ENCODE measurements around the gene EPN1.

- TF ChIP-seq CTCF (IDR thresholded peaks at IDR 0.05) (no peak), POLR2AphosphoS5 (IDR thresholded peaks at IDR 0.05) (no peak), POLR2A (IDR thresholded peaks at IDR 0.05) (no peak)
Observed at GRCh38 chr19:55660404-55660803, 14.6 kb upstream of the EPN1 start.

Measured in stomach (tissue), 4 donors.